Coronary artery (tissue), 2 donors: ENCODE results near the gene RPL41.

Experiments used
- DNase-seq: peaks from one replicate; pipeline ENCODE4 v3.0.0-alpha.2; 2017; ENCODE audit warnings: low spot score
- H3K27ac ChIP-seq, 2 donors: fragments of 200-600 bp; sonication (generic); one replicate each; pipeline ENCODE4 v1.5.1; 2016 to 2019
- H3K4me3 ChIP-seq: fragments of 200-600 bp; sonication (generic); 2 replicates; pipeline ENCODE4 v1.5.1; 2016; ENCODE audit warnings: mild to moderate bottlenecking, moderate library complexity
- CTCF ChIP-seq: fragments of 200-600 bp; sonication (generic); IDR thresholded peaks from one replicate; pipeline ENCODE4 v1.5.1; 2019; ENCODE audit warnings: antibody characterized with exemption

RPL41 gene

GRCh38 chr12:56127888-56128669 is 11.6 kb downstream of the RPL41 start, which contains the start of gene ESYT1:
Gene ESYT1 (plus strand): TSS chr12:56128267. CDS start chr12:56128320, 53 bp downstream.
- DNase-seq, result peak; percentile 100
- peak within 1 kb of the TSS; percentile 91 to 98 for H3K27ac ChIP-seq
- no peak for TF ChIP-seq CTCF
- peak within 1 kb of the TSS; percentile 96 for H3K4me3 ChIP-seq

DNA sequence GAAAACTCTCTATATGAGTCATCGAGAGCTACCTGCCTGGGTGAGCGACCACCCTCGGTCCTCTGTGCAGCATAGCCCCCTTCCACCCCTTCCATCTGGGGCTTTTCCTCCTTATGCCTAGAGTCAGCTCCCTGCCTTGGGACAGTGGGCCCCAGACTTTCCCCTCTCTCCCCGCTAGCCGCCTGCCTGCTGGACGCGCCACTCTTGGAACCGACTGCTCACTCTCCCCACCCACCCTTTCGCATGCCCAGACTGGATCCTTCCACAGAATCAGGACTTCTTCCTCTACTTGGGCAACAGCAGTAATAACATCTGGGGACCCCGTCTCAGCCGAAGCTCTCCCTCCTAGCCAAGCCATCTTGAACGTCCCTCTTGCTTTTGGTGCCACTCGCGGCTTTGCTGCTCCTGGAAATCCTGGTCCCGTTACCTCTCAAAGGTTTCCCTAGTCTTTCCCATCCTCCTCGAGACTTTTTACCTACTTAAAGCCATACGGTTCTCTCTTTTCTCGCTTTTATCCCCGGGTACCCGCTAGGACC is 12.3 kb downstream of the RPL41 start:
- no peak for TF ChIP-seq CTCF
- no peak for DNase-seq
- Histone ChIP-seq H3K27ac (peak overlapping the region; percentile 91 to 98), H3K4me3 (peak overlapping the region; percentile 96)

DNA sequence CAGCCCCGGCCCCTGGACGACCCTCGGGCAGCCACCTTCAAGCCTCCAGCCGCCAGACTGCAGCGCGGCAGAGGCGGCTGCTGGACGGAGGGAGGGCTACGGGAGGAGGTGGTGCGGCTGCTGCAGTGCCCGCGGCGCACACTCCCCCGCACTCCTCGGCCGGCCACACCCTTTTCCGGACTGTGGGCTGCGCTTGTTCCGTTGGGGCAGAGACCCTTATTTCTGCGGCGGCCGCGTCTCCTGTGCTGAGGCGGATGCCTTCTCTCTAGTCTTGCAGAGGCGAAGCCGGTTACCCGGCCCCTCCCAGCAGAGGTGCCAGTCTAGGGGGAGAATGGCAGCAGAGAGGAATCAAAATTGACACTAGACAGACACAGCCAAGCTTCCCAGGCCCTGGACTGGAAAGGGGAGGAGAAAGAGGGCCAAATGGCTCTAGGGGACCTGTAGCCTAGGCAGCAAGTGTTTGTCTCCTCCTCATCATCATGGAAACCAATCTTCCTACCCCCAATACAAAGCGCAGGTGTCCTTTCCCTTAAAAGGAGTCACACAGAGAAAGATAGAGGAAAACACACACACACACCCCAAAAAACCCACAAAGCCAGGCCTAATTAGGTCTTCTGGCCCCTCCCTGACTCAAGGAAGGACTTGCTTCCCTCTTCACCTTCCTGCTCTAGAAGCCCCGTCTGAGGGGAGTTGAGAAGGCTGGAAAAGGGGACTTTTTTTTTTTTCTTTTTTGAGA is 12.9 kb downstream of the RPL41 start:
- Histone ChIP-seq H3K4me3 (peak overlapping the region; percentile 96), H3K27ac (peak overlapping the region; percentile 91 to 98)
- no peak for TF ChIP-seq CTCF
- DNase-seq, result peak; percentile 83

DNA sequence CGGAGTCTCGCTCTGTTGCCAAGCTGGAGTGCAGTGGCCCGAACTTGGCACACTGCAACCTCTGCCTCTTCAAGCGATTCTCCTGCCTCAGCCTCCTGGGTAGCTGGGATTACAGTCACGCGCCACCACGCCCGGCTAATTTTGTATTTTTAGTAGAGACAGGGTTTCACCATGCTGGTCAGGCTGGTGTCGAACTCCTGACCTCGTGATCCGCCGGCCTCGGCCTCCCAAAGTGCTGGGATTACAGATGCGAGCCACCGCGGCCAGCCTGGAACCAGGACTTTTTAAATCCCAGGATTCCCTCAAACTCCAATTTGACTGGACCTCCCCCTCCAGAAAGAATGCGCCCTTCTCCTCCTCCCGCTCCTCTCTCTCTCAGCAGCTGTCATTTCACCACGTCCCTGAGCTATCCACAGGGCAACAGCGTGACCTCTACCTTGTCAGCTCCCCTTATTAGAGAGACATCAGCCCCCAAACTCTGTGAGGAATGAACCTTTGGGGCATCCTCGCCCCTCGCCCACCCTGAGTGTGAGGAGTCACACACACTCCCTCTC is 13.6 kb downstream of the RPL41 start:
- peak overlapping the region; percentile 96 for H3K4me3 ChIP-seq
- no peak for TF ChIP-seq CTCF
- DNase-seq, result no peak

DNA sequence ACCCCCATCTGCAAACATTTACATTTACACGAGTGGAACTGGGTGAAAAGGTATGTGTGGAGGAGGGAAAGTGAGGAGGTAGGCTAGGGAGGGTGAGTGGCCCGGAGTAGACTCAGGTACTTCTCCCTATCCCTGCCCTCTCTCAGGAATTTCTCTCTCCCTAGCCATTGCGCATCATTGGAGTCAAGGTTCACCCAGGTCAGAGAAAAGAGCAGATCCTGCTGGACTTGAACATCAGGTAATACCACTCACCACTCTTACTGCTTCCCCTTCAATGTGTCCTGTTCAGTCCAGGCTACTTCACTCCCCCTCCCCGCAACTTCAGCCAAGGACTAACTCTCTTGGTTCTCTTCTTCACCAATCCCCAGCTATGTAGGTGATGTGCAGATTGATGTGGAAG is 14.4 kb downstream of the RPL41 start:
- TF ChIP-seq CTCF, result no peak
- Histone ChIP-seq H3K27ac (peak overlapping the region in 1 of 2 donors; percentile 98), H3K4me3 (no peak overlapping the region)
- no peak for DNase-seq

More for the DNA sequence above, 13.6 kb downstream of the RPL41 start:
- peak overlapping the region; percentile 91 to 98 for H3K27ac ChIP-seq

DNA sequence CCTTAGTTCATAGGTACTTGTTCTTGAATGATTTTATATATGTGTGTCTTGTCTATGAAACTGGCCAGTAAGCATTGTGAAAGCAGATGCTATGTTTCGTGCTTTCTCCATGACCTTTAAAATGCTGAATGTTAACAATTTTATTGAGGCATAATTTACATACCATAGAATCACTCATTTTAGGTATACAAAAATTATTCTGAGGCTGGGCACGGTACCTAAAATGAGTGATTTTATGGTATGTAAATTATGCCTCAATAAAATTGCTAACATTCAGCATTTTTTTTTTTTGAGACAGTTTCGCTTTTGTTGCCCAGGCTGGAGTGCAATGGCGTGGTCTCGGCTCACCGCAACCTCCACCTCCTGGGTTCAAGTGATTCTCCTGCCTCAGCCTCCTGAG is 18.5 kb downstream of the RPL41 start:
- Histone ChIP-seq H3K4me3 (no peak overlapping the region), H3K27ac (no peak overlapping the region)
- TF ChIP-seq CTCF, result no peak
- DNase-seq, result no peak
